Measurements from ENCODE around the gene MVD.

MVD gene

GRCh38 chr16:88643644-88643932, 19.3 kb downstream of the MVD start:
- no peak for DNase-seq
- H3K4me1 ChIP-seq = no peaks in the 10 kb centered on the region

GRCh38 chr16:88642881-88643643, 19.8 kb downstream of the MVD start:
- Histone ChIP-seq H3K36me3 (no peaks in the 10 kb centered on the region), H3K4me1 (no peaks in the 10 kb centered on the region), H3K27me3 (peaks cover 26% of the 10 kb centered on the region), H3K4me3 (ENCODE audit: low read depth, low read length) (no peak overlapping the region), H3K9me3 (no peaks in the 10 kb centered on the region)
- TF ChIP-seq CTCF (IDR thresholded peaks at IDR 0.05; ENCODE audit: low read depth, low read length) = no peak
- no peak for DNase-seq

More at GRCh38 chr16:88643644-88643932, 19.3 kb downstream of the MVD start:
- Histone ChIP-seq H3K9me3 (no peaks in the 10 kb centered on the region), H3K4me3 (ENCODE audit: low read depth, low read length) (no peak overlapping the region), H3K27me3 (peaks cover 26% of the 10 kb centered on the region), H3K36me3 (no peaks in the 10 kb centered on the region)
- TF ChIP-seq CTCF (IDR thresholded peaks at IDR 0.05; ENCODE audit: low read depth, low read length) = no peak

GRCh38 chr16:88640498-88641247, 22.2 kb downstream of the MVD start:
- Histone ChIP-seq H3K9me3 (no peaks in the 10 kb centered on the region), H3K36me3 (no peaks in the 10 kb centered on the region), H3K4me3 (ENCODE audit: low read depth, low read length) (no peak overlapping the region), H3K27me3 (peaks cover 26% of the 10 kb centered on the region), H3K4me1 (no peaks in the 10 kb centered on the region)
- DNase-seq = no peak
- TF ChIP-seq CTCF (IDR thresholded peaks at IDR 0.05; ENCODE audit: low read depth, low read length) = no peak

GRCh38 chr16:88640039-88640495, 22.8 kb downstream of the MVD start:
- Histone ChIP-seq H3K9me3 (no peaks in the 10 kb centered on the region), H3K4me1 (no peaks in the 10 kb centered on the region), H3K4me3 (ENCODE audit: low read depth, low read length) (no peak overlapping the region), H3K36me3 (no peaks in the 10 kb centered on the region), H3K27me3 (peaks cover 26% of the 10 kb centered on the region)
- DNase-seq = no peak
- no peak for TF ChIP-seq CTCF (IDR thresholded peaks at IDR 0.05; ENCODE audit: low read depth, low read length)

GRCh38 chr16:88639231-88640038, 23.5 kb downstream of the MVD start:
- no peak overlapping the region for H3K4me3 ChIP-seq (ENCODE audit: low read depth, low read length)
- H3K27me3 ChIP-seq = peaks cover 26% of the 10 kb centered on the region
- no peaks in the 10 kb centered on the region for H3K36me3 ChIP-seq
- no peak for DNase-seq
- no peaks in the 10 kb centered on the region for H3K9me3 ChIP-seq
- H3K4me1 ChIP-seq = no peaks in the 10 kb centered on the region
- TF ChIP-seq CTCF (IDR thresholded peaks at IDR 0.05; ENCODE audit: low read depth, low read length) = no peak

Measured in BE2C (cell line).